Neuronal stem cell (in vitro differentiated cells): Measurements from ENCODE around the gene ITGA11.

Experiments
- DNase-seq: peaks from one replicate; pipeline ENCODE4 v3.0.0-alpha.2; 2013; ENCODE audit warnings: low spot score
- H2AFZ ChIP-seq: one replicate; pipeline ENCODE4 v1.6.1; 2013; ENCODE audit warnings: mild to moderate bottlenecking, low read length, inconsistent platforms
- H2AK5ac ChIP-seq: 2 replicates; pipeline ENCODE4 v1.6.1; 2013; ENCODE audit warnings: low read depth, mild to moderate bottlenecking, inconsistent platforms, low read length, moderate library complexity, mixed read lengths
- H2BK120ac ChIP-seq: 2 replicates; pipeline ENCODE4 v1.6.1; 2013; ENCODE audit warnings: low read depth, mild to moderate bottlenecking, inconsistent platforms, low read length, moderate library complexity, mixed read lengths
- H2BK12ac ChIP-seq: one replicate; pipeline ENCODE4 v1.6.1; 2013; ENCODE audit warnings: low read length, inconsistent platforms
- H2BK15ac ChIP-seq: 2 replicates; pipeline ENCODE4 v1.6.1; 2013; ENCODE audit warnings: mild to moderate bottlenecking, low read length, inconsistent platforms, mixed read lengths
- H2BK5ac ChIP-seq: one replicate; pipeline ENCODE4 v1.6.1; 2013; ENCODE audit warnings: inconsistent platforms, mild to moderate bottlenecking, low read length, moderate library complexity
- H3K14ac ChIP-seq: one replicate; pipeline ENCODE4 v1.6.1; 2013; ENCODE audit warnings: low read length, inconsistent platforms
- H3K18ac ChIP-seq: 2 replicates; pipeline ENCODE4 v1.6.1; 2013; ENCODE audit warnings: low read length, inconsistent platforms
- H3K23ac ChIP-seq: 2 replicates; pipeline ENCODE4 v1.6.1; 2013; ENCODE audit warnings: low read depth, mild to moderate bottlenecking, mixed read lengths, low read length, inconsistent platforms; ENCODE audit not compliant: poor library complexity
- H3K27ac ChIP-seq: replicated peaks from 3 replicates; pipeline ENCODE4 v1.5.1; 2013; ENCODE audit warnings: low read length, inconsistent platforms
- H3K27me3 ChIP-seq, 3 experiments: 2 replicates each; pipeline ENCODE4 v1.6.1; 2013; ENCODE audit warnings: low read length in 3 of 3, mild to moderate bottlenecking in 2 of 3, inconsistent platforms in 1 of 3, low read depth in 1 of 3, mixed read lengths in 1 of 3, moderate library complexity in 1 of 3; ENCODE audit not compliant: control insufficient read depth in 3 of 3, insufficient read depth in 3 of 3
- H3K36me3 ChIP-seq, 2 donors: replicated peaks in 1 of 2; 2 replicates each; pipeline ENCODE4 v1.6.1; 2013; ENCODE audit warnings: low read length in 2 of 2; ENCODE audit not compliant: control insufficient read depth in 2 of 2, insufficient read depth in 2 of 2
- H3K4ac ChIP-seq: 2 replicates; pipeline ENCODE4 v1.6.1; 2013; ENCODE audit warnings: inconsistent platforms, mild to moderate bottlenecking, low read length, moderate library complexity
- H3K4me1 ChIP-seq, 2 donors: 1 replicate in 1 of 2; 2 replicates in 1 of 2; pipeline ENCODE4 v1.6.1; 2013; ENCODE audit warnings: low read length in 2 of 2, low read depth in 1 of 2; ENCODE audit not compliant: control insufficient read depth in 2 of 2, insufficient read depth in 1 of 2
- H3K4me2 ChIP-seq: one replicate; pipeline ENCODE4 v1.6.1; 2013; ENCODE audit warnings: mild to moderate bottlenecking, low read length, inconsistent platforms; ENCODE audit not compliant: insufficient read depth, poor library complexity, severe bottlenecking
- H3K4me3 ChIP-seq, 2 donors: 2 replicates each; pipeline ENCODE4 v1.5.1; 2013; ENCODE audit warnings: low read length in 2 of 2, mild to moderate bottlenecking in 2 of 2, inconsistent platforms in 1 of 2, moderate library complexity in 1 of 2
- H3K79me1 ChIP-seq: one replicate; pipeline ENCODE4 v1.6.1; 2013; ENCODE audit warnings: low read depth, mild to moderate bottlenecking, inconsistent platforms, low read length, moderate library complexity
- H3K9ac ChIP-seq: one replicate; pipeline ENCODE4 v1.6.1; 2013; ENCODE audit warnings: mild to moderate bottlenecking, low read depth, low read length, inconsistent platforms; ENCODE audit not compliant: poor library complexity
- H3K9me3 ChIP-seq, 2 donors: replicated peaks in 1 of 2; 2 replicates each; pipeline versions ENCODE3 to v1.6.1; 2013; ENCODE audit warnings: low read length in 2 of 2, mild to moderate bottlenecking in 2 of 2, inconsistent platforms in 1 of 2, low read depth in 1 of 2, mixed read lengths in 1 of 2, moderate library complexity in 1 of 2; ENCODE audit not compliant: control insufficient read depth in 2 of 2, insufficient read depth in 1 of 2
- H4K8ac ChIP-seq: one replicate; pipeline ENCODE4 v1.6.1; 2013; ENCODE audit warnings: low read depth, mild to moderate bottlenecking, inconsistent platforms, low read length, moderate library complexity
- H4K91ac ChIP-seq: one replicate; pipeline ENCODE4 v1.6.1; 2013; ENCODE audit warnings: low read length, low read depth, mild to moderate bottlenecking, inconsistent platforms; ENCODE audit not compliant: poor library complexity
- WGBS, 2 donors: extraction: QIAGEN DNeasy Blood & Tissue Kit; methylation state at CpG; one replicate each; pipeline ENCODE4 v1.1.7; 2013; ENCODE audit warnings: missing lambda C conversion rate in 2 of 2, mixed read lengths in 1 of 2; ENCODE audit not compliant: insufficient read length in 2 of 2, insufficient replicate concordance in 1 of 2; ENCODE audit errors: extremely low coverage in 2 of 2; 5-methylcytosine and 5-hydroxymethylcytosine counted together

ITGA11 gene

GRCh38 chr15:68471541-68471940 is 39.6 kb upstream of the ITGA11 start:
- Histone ChIP-seq H3K4me3 (no peak overlapping the region), H3K4me1 (peaks cover 0 to 5% of the 10 kb centered on the region in 2 donors), H3K18ac (no peak overlapping the region), H3K27me3 (peaks cover 0 to 11% (median 0%) of the 10 kb centered on the region in 3 experiments), H2BK120ac (no peak overlapping the region), H3K9me3 (no peaks in the 10 kb centered on the region), H2AFZ (no peak overlapping the region), H2BK5ac (no peak overlapping the region), H3K79me1 (no peaks in the 10 kb centered on the region), H3K23ac (no peak overlapping the region), H2AK5ac (no peak overlapping the region), H3K4me2 (no peak overlapping the region), H3K14ac (no peak overlapping the region), H2BK12ac (no peak overlapping the region), H4K8ac (no peak overlapping the region), H4K91ac (no peak overlapping the region), H3K4ac (no peak overlapping the region), H3K36me3 (no peaks in the 10 kb centered on the region), H2BK15ac (no peak overlapping the region), H3K9ac (no peak overlapping the region), H3K27ac (no peak overlapping the region)
- no CpG with 5 or more reads among the region's 5 CpGs for WGBS, 2 donors
- DNase-seq = no peak

- Histone ChIP-seq H3K9me3 (no peaks in the 10 kb centered on the region), H3K79me1 (no peaks in the 10 kb centered on the region), H3K4me3 (no peak overlapping the region), H3K4me1 (peaks cover 0 to 5% of the 10 kb centered on the region in 2 donors), H4K8ac (no peak overlapping the region), H2BK5ac (no peak overlapping the region), H3K27ac (no peak overlapping the region), H3K9ac (no peak overlapping the region), H2BK12ac (no peak overlapping the region), H4K91ac (no peak overlapping the region), H3K18ac (no peak overlapping the region), H2BK15ac (no peak overlapping the region), H2BK120ac (no peak overlapping the region), H3K23ac (no peak overlapping the region), H2AK5ac (no peak overlapping the region), H3K4me2 (no peak overlapping the region), H3K27me3 (peaks cover 0 to 11% (median 0%) of the 10 kb centered on the region in 3 experiments), H3K14ac (no peak overlapping the region), H3K4ac (no peak overlapping the region), H3K36me3 (no peaks in the 10 kb centered on the region), H2AFZ (no peak overlapping the region)
- no peak for DNase-seq
- no CpG with 5 or more reads among the region's 5 CpGs for WGBS, 2 donors
Observed at GRCh38 chr15:68470976-68471375, 39.0 kb upstream of the ITGA11 start.

- Histone ChIP-seq H2AK5ac (no peak overlapping the region), H3K4me3 (no peak overlapping the region), H3K9me3 (no peaks in the 10 kb centered on the region), H4K8ac (no peak overlapping the region), H3K79me1 (no peaks in the 10 kb centered on the region), H3K36me3 (no peaks in the 10 kb centered on the region), H3K4me2 (no peak overlapping the region), H2BK120ac (no peak overlapping the region), H2AFZ (no peak overlapping the region), H4K91ac (no peak overlapping the region), H3K4ac (no peak overlapping the region), H3K27ac (no peak overlapping the region), H2BK15ac (no peak overlapping the region), H3K14ac (no peak overlapping the region), H3K27me3 (peaks cover 0 to 11% (median 0%) of the 10 kb centered on the region in 3 experiments), H2BK12ac (no peak overlapping the region), H3K4me1 (peaks cover 0 to 5% of the 10 kb centered on the region in 2 donors), H2BK5ac (no peak overlapping the region), H3K9ac (no peak overlapping the region), H3K23ac (no peak overlapping the region), H3K18ac (no peak overlapping the region)
- no peak for DNase-seq
- WGBS, 2 donors = no CpG with 5 or more reads among the region's 14 CpGs
Observed at GRCh38 chr15:68470049-68470742, 38.2 kb upstream of the ITGA11 start.

GRCh38 chr15:68469162-68470048 is 37.4 kb upstream of the ITGA11 start:
- peaks cover 0 to 9% (median 0%) of the 10 kb centered on the region in 3 experiments for H3K27me3 ChIP-seq
- no peak overlapping the region for H2AFZ ChIP-seq
- H2AK5ac ChIP-seq = no peak overlapping the region
- H4K8ac ChIP-seq = no peak overlapping the region
- H2BK5ac ChIP-seq = no peak overlapping the region
- H3K9ac ChIP-seq = no peak overlapping the region
- DNase-seq = no peak
- no peak overlapping the region for H2BK120ac ChIP-seq
- H3K4me2 ChIP-seq = no peak overlapping the region
- H3K4ac ChIP-seq = no peak overlapping the region
- no CpG with 5 or more reads among the region's 6 CpGs for WGBS, 2 donors
- H3K14ac ChIP-seq = no peak overlapping the region
- H2BK12ac ChIP-seq = no peak overlapping the region
- no peaks in the 10 kb centered on the region for H3K36me3 ChIP-seq
- H3K4me3 ChIP-seq = no peak overlapping the region
- H3K4me1 ChIP-seq = peaks cover 0 to 5% of the 10 kb centered on the region in 2 donors
- no peak overlapping the region for H4K91ac ChIP-seq
- H2BK15ac ChIP-seq = no peak overlapping the region
- H3K18ac ChIP-seq = no peak overlapping the region
- no peaks in the 10 kb centered on the region for H3K9me3 ChIP-seq
- H3K27ac ChIP-seq = no peak overlapping the region
- H3K79me1 ChIP-seq = no peaks in the 10 kb centered on the region
- no peak overlapping the region for H3K23ac ChIP-seq
